ENCODE data around the gene RASGRP4.

- TF ChIP-seq, protein P1, sequence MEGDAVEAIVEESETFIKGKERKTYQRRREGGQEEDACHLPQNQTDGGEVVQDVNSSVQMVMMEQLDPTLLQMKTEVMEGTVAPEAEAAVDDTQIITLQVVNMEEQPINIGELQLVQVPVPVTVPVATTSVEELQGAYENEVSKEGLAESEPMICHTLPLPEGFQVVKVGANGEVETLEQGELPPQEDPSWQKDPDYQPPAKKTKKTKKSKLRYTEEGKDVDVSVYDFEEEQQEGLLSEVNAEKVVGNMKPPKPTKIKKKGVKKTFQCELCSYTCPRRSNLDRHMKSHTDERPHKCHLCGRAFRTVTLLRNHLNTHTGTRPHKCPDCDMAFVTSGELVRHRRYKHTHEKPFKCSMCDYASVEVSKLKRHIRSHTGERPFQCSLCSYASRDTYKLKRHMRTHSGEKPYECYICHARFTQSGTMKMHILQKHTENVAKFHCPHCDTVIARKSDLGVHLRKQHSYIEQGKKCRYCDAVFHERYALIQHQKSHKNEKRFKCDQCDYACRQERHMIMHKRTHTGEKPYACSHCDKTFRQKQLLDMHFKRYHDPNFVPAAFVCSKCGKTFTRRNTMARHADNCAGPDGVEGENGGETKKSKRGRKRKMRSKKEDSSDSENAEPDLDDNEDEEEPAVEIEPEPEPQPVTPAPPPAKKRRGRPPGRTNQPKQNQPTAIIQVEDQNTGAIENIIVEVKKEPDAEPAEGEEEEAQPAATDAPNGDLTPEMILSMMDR (IDR thresholded peaks at IDR 0.05 in 8 of 11, conservative IDR thresholded peaks at IDR 0.05 in 3 of 11) = no peak
- TF ChIP-seq POLR2A (IDR thresholded peaks at IDR 0.05) = no peak
These were observed 18.0 kb upstream of the RASGRP4 start for GRCh38 chr19:38444026-38444425.
